Hippocampal formation (tissue), 2 donors: ENCODE data around the gene PAK4.
A peak's percentile ranks its signal among the peaks of the same experiment; 100 is the strongest.
"Not testable (repeated sequence)": the region's sequence is repeated elsewhere in the genome, so short reads cannot be mapped to it uniquely, and the experiment has no call there.

ENCODE experiments used
- DNase-seq, 2 donors: peaks; one replicate each; lab custom pipeline; 2025; lab: John Stamatoyannopoulos, UW

Gene PAK4

DNA sequence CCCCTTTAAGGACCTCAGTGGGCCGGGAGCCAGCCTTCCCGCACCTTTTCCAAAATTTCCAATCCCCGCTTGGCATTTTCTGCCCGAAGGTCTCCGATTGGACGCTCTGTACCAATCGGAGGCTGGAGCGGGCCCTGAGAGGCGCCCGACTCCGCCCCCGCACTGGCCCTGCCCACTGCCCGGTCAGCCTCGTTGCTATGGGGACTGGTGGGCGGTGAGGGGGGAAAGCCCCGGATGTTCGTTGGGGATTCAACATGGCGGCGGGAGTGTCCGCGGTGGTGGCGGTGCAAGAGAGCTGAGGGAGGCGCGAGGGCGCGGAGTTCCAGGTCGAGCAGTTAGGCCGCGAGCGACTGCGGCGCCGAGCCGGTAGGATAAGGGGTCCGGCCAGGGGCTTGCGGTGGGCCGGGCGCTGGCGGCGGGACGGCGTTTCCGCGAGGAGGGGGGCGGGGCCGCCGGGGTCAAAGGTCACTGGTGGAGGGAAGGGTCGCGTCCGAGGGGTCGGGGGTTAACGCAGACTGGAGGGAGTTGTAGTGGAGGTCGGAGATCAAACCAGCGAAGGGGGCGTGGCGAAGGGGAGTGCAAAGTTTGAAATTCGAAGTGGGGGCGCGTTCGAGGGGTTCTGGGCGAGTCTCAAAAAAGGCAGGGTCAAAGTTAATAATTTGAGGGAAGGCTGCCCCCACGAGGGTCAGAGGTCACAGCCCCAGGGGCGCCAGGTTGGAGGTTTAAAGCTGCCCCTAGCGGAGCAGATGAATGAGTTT lies at the start of gene PAK4:
Gene PAK4, plus strand, starts transcription at position 233 of the 758 bp plus-strand sequence. CDS start 43,768 bp downstream, outside the sequence.
- DNase-seq, result peak; percentile 97

DNA sequence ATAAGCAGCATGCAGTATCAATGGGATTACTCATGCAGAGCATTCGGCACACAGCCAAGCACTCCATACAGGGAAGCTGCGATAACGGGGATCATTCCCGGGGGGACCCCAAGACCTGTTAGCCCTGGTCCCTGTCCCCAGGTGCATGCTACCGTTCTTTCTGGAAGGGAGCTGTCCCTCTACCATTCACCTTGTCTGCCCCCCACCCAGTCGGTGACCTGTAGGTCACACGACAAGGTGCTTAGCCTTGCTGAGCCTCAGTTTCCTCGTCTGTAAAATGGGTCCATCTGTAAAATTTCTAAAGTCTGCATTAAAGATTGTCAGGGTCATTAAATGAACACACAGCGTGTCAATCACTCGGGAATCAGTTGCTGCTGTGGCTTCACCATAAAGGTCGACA lies 48.3 kb upstream of the PAK4 start:
- DNase-seq, result no peak

DNA sequence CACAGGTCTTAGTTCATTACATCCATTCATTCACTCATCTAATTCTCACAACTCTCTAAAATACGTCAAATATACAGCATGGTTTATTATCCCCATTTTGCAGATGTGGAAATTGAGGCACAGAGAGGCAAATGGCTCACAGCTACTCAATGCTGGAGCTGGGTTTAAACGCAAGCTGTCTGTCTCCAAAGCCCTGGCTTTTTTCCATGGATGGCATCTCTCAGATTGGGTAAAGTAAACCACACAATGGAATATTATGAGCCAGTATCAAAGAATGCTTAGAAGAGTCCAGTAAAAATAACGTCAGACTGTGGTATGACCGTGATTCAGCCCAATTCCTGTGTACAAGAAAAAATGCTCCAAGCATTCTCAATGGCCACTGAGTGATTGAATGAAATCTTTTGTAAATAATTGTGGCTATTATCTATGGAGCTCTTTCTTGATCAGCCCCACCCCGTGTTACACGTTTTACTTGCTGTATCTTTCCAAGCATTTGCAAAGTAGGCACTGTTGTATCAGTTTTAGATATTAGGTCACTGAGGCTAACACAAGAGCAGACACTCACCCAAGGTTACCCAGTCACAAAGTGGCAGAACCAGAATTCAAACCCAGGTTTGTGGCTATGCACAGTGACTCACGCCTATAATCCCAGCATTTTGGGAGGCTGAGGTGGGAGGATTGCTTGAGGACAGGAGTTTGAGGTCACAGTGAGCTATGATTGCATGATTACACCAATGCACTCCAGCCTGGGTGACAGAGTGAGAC lies 47.0 kb upstream of the PAK4 start:
- peak; percentile 54 to 87 for DNase-seq

DNA sequence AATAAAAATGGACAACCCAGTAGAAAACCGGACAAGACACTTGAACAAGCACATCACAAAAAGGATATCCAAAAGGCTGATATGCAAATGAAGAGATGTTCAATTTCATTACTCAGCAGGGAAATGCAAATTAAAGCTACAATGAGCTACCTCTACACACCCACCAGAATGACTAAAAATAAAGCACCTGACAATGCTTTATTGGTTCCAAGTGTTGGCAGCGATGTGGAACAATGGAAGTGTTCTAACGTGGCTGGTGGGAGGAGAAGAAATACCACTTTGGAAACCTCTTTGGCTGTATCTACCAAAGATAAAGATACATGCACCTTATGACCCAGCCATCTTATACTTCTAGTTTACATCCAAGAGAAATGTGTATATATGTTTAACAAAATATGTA lies 45.2 kb upstream of the PAK4 start:
- DNase-seq, result no peak

DNA sequence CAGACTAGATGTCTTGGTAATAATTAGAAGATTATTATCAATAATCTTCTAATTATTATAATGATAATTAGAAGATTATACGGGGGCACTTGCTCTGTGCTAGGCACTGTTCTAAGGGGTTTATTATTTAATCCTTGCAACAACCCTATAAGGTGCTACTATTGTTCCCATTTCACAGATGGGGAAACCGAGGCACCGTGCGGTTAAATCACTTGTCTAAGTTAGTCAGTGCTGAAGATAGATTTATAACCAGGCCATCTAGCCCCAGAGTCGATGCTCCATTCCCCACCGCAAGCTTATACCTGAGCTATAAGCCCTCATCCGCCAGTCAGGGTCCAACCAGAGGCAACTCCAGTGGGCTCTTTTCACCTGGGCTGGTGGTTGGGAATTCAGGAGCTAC lies 43.4 kb upstream of the PAK4 start:
- DNase-seq, result no peak

DNA sequence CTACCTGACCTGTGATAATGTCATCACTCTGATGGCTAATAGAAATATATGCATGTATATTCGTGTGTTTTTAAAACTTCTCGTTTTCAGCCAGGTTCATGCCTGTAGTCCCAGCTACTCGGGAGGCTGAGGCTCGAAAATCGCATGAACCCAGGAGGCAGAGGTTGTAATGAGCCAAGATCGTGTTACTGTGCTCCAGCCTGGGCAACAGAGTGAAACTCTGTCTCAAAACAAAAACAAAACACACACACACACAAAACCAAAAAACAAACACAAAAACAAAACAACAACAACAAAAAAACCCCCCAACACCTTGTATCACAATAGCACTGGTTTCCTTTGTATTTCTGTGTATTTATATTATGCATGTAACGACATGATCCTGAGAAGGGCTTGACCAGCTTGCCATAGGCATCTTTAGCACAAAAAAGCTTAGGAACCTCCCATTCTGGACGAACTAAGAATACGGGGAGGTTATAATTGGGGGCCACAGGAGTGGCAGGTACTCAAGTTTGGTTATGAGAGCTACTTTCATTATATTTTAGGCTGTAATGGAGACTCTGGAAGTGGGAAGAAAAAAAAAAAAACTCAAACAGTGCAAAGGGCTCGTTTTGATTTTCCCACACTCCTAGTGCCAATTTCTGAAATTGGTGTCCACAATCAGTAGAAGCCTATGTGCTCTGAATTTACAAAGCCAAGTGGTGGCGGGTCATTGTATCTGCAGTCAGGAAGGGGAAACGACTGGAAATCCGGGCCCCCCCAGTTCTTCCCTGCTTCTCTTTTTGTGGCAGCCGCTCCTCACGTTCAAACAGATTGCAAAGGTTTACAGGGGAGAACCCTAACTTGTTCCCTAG lies 42.6 kb upstream of the PAK4 start:
- DNase-seq, result peak; percentile 14

DNA sequence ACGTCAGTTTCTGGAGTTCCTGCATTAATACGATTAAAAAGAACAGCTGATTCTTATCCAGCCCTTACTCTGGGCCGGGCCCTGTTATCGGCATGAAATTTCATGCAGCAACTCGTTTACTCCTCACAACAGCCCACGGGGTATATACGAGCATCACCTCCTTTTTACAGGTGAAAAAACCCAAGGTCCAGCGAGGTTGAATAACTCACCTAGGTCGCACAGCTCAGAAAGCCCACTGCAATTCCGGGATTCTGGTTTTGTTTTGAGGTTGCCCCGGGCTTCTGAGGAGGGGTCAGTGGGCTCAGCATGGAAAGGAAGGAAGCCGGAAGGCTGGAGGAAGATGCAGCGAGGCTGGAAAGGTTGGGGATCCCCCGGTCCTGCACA lies 42.0 kb upstream of the PAK4 start:
- no peak for DNase-seq

DNA sequence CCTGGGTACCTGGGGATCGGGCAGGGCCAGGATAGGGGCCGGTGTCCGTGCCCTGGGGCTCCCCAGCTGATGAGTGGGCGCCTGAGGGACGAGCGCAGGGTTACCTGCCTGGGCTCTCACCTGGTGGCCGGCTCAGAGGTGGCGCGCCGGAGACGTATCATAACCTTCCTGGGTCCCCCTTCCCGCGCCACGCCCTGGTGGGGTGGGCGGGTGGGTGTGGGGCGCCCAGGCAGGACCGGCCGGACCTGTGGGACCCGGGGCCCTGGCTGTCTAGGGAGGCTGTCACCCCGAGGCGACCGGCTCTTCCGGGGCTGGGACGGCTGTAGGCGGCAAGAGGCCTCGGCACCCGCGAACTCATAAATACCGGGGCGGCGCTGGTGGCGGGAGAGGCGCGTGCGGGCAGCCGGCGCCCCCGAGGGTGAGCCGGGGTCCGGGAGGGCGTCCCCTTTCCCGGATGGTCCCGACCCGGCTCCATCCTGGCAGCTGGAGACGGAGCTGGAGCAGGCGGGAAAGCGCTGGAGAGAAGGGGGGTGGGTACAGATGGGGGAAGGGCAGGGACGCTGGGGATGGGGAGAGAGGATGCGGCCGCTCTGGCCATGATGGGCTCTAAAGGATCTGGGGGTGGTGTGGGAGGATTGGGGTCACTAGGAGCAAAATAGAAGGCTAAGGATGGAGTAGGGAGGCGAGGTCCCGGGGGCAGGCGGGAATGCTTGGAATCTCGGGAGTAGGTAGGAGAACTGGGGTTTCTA lies 41.4 kb upstream of the PAK4 start, which contains the start of gene ACP7:
Gene ACP7, plus strand, starts transcription at position 386 of the 749 bp plus-strand sequence. CDS start 902 bp downstream, outside the sequence.
- no peak for DNase-seq

DNA sequence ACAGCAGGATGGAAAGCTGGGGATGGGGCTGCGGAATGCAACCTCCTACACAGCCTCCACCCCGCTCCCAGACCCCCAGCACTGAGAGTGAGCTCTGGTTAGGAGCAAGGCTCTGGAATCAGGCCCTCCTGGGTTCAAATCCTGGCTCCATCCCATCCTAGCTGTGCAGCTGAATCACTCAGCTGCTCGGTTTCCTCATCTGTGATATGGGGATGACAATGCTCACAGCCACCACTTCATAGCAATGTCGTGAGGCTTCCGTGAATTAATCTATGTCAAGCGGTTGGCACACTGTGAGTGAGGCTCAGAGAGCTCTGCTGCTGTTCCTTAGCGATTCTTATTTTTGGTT lies 40.9 kb upstream of the PAK4 start:
- DNase-seq, result no peak

DNA sequence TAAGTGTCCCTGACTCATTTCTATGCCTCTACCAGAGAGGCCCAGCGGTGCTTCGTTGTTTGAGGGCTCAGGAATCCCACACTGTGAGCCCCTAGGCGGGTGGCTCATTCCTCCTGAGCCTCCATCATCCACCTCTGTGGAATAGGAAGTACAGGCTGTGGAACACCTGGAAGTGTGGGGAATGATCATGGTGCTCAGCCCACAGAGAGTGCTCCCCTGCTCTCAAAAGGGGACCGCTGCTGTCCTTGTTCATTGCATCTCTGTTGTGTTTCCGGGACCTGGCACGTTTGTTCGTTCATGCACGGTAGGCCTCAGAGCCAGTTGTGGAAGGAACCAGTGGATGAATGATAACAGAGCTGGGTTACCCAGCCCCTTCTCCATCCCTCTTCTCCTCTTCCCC lies 40.2 kb upstream of the PAK4 start:
- no peak for DNase-seq

DNA sequence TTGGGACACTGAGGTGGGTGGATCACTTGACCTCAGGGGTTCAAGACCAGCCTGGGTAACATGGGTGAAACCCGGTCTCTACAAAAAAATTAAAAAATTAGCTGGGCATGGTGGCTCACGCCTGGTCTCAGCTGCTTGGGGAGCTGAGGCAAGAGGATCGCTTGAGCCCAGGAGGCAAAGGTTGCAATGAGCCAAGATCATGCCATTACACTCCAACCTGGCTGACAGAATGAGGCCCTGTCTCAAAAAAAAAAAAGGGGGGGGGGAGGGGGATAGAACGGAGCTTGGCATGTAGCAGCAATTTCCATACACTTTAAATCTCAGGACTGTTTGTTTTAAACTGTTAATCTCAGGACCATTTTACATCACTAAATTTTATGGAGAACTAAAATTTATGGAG lies 39.2 kb upstream of the PAK4 start:
- no peak for DNase-seq

DNA sequence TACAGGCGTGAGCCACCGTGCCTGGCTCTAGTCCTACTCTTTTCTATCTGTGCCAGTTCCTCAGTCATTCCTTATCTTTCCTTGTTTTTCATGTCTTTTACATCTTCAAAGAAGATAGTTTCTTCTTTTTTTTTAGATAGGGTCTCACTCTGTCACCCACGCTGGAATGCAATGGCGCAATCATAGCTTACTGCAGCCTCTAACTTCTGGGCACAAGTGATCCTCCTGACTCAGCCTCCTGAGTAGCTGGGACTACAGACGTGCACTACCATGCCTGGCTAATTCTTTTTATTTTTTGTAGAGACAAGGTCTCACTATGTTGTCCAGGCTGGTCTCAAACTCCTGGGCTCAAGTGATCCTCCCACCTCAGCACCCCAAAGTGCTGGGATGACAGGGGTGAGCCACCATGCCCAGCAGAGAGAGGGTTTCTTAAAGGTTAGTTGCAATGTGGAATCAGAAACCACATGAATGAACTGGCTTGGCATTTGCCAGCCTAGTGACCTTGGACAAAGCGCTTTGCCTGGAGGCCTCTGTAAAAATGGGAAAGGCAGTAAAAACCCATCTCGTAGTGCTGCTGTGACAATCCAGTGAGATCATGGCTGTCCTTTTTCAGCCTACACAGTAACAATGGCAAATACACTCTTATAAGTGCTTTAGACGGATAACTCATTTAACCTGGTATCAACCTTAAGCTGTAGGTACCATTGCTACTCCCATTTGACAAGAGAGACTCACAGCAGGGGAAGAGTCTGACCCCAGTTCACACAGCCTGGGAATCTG lies 37.5 kb upstream of the PAK4 start:
- no peak for DNase-seq

DNA sequence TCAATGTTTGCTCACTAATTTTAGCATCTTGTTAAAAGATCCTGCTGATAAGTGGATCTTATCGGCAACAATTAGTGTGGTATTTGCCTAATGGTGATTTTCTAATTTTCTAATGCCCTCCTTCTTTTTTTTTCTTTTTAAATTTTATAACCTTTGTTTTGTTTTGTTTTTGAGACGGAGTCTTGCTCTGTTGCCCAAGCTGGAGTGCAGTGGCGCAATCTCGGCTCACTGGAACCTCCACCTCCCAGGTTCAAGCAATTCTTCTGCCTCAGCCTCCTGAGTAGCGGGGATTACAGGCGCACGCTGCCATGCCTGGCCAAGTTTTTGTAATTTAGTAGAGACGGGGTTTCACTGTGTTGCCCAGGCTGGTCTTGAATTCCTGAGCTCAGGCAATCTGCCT lies 35.6 kb upstream of the PAK4 start:
- DNase-seq, result not testable (repeated sequence)

DNA sequence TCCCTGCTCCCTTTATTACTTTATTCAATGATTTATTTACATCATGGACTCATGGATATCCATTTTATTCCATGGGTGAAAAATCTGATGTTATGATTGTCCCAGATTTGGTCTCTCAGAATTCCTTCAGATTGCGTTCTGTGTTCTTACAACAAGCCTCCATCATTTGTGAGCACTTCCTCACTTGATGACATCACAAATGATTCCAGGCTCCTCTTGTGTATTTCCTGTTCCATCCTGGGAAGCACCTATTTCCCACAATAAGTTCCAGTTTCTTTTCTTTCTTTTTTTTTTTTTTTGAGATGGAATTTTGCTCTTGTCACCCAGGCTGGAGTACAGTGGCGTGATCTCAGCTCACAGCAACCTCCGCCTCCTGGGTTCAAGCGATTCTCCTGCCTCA lies 34.7 kb upstream of the PAK4 start:
- no peak for DNase-seq

DNA sequence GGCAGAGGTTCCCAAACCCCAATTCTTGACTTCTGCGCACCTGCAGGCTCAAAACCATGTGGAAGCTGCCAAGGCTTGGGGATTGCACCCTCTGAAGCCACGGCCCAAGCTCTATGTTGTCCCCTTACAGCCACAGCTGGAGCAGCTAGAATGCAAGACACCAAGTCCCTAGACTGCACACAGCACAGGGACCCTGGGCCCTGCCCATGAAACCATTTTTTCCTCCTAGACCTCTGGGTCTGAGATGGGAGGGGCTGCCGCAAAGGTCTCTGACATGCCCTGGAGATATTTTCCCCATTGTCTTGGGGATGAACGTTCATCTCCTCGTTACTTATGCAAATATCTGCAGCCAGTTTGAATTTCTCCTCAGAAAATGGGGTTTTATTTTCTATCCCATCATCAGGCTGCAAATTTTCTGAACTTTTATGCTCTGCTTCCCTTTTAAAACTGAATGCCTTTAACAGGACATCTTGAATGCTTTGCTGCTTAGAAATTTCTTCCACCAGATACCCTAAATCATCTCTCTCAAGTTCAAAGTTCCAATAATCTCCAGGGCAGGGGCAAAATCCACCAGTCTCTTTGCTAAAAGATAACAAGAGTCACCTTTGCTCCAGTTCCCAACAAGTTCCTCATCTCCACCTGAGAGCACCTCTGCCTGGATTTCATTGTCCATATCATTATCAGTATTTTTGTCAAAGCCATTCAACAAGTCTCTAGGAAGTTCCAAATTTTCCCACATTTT lies 29.6 kb upstream of the PAK4 start:
- DNase-seq, result not testable (repeated sequence)

DNA sequence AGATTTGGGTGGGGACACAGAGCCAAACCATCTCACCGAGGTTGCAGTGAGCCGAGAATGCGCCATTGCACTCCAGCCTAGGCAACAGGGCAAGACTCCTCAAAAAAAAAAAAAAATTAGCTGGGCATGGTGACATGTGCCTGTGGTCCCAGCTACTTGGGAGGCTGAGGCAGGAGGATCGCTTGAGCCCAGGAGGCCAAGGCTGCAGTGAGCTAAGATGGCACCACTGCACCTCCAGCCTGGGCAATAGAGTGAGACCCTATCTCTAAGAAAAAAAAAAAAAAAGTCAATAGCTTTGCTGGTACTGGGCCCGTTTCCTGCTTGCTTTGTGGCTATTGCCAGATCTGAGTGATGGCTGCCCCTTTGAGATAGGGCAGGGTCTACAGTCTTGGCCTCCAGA lies 28.3 kb upstream of the PAK4 start:
- DNase-seq, result no peak

DNA sequence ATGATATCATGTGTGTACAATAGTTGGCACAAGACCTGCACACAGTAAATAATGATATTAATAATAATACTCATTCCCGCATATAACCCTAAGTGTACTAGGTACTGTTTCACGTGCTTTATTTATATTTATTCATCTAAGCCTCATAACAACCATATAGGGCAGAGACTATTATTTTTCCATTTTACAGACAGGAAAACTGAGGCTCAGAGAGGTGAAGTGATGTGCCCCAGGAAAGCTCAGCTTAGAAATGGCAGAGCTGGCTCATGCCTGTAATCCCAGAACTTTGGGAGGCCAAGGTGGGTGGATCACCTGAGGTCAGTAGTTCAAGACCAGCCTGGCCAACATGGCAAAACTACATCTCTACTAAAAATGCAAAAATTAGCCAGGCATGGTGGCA lies 27.9 kb upstream of the PAK4 start:
- no peak for DNase-seq

DNA sequence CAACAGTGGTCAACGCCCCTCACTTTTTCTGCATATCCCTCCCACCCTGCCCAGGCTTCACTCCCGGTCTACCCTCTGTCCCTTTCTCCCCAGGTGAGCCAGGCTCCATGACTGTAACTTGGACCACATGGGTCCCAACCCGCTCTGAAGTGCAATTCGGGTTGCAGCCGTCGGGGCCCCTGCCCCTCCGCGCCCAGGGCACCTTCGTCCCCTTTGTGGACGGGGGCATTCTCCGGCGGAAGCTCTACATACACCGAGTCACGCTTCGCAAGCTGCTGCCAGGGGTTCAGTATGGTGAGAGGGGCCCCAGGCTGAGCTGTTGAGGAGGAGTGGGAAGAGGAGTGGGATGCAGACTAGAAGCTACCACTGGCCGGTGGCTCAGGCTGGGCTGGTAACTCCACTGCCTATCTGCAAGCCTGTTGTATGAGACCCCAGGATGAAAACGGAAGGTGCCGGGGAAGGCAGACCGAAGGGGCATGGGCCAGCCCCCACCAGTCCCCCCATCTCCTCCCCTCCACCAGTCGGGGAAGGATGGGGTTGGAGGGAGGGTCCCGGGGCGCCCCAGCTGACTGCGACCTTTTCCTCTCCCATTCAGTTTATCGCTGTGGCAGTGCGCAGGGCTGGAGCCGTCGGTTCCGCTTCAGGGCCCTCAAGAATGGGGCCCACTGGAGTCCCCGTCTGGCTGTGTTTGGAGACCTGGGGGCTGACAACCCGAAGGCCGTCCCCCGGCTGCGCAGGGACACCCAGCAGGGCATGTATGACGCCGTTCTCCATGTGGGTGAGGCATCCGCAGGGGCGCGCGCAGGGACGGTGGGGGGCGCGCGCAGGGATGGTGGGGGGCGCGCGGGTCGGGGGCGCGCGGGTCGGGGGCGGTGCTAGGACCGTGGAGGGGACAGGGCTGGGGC lies 27.0 kb upstream of the PAK4 start:
- DNase-seq, result no peak

DNA sequence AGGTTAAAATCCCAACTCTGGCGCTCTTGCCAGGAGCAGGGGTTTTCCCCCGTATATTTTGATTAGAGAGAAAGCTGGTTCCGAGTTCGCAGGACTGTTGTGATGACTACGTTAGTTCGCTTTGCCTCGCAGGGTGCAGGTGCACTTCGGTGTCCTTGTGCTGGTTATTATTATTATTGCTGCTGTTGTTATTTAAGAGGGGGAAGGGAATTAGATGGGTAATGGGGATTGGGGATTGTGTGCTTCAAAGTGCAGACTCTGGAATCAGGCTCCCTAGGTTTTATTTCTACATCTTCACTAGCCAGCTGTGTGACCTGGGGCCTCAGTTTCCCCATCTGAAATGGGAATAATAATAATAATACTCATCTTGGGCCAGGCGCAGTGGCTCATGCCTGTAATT lies 26.2 kb upstream of the PAK4 start:
- DNase-seq, result no peak
